ENCODE measurements around the gene IWS1. TPM values are rescaled to one million over a fixed set of nuclear protein-coding genes. Genes with fewer than 3 reads are reported as not detected.

The IWS1 gene
- total RNA-seq, 6 experiments from 2014 or later = 34.7 to 44.6 (median 38.3) TPM

- Mint-ChIP-seq H3K36me3 (ENCODE audit: low read depth) (peaks cover 5% of the 10 kb centered on the region; the same call in 1 of the 2 replicates), H3K27me3 (ENCODE audit: insufficient read depth) (peaks cover 24% of the 10 kb centered on the region), H3K4me3 (no peak overlapping the region), H3K27ac (no peak overlapping the region), H3K9me3 (no peaks in the 10 kb centered on the region), H3K4me1 (ENCODE audit: low read depth) (no peaks in the 10 kb centered on the region)
- TF ChIP-seq CTCF (IDR thresholded peaks at IDR 0.05) = no peak
- DNase-seq = no peak
Measured at GRCh38 chr2:127563458-127564428, 37.5 kb upstream of the IWS1 start.

- peaks cover 27% of the 10 kb centered on the region for H3K27me3 Mint-ChIP-seq (ENCODE audit: insufficient read depth)
- no peak for TF ChIP-seq CTCF (IDR thresholded peaks at IDR 0.05)
- H3K36me3 Mint-ChIP-seq (ENCODE audit: low read depth) = peaks cover 5% of the 10 kb centered on the region; the same call in 1 of the 2 replicates
- H3K27ac Mint-ChIP-seq = no peak overlapping the region
- no peaks in the 10 kb centered on the region for H3K4me1 Mint-ChIP-seq (ENCODE audit: low read depth)
- no peaks in the 10 kb centered on the region for H3K9me3 Mint-ChIP-seq
- no peak overlapping the region for H3K4me3 Mint-ChIP-seq
- no peak for DNase-seq
Measured at GRCh38 chr2:127562936-127563335, 36.6 kb upstream of the IWS1 start.

- Mint-ChIP-seq H3K4me1 (ENCODE audit: low read depth) (no peaks in the 10 kb centered on the region), H3K27me3 (ENCODE audit: insufficient read depth) (peaks cover 41% of the 10 kb centered on the region), H3K27ac (no peak overlapping the region), H3K4me3 (no peak overlapping the region), H3K9me3 (peaks cover 5% of the 10 kb centered on the region; the same call in 1 of the 2 replicates), H3K36me3 (ENCODE audit: low read depth) (peaks cover 14% of the 10 kb centered on the region)
- DNase-seq = no peak
- no peak for TF ChIP-seq CTCF (IDR thresholded peaks at IDR 0.05)
Measured at GRCh38 chr2:127561371-127561770, 35.1 kb upstream of the IWS1 start.

- DNase-seq = no peak
- H3K4me1 Mint-ChIP-seq (ENCODE audit: low read depth) = no peaks in the 10 kb centered on the region
- H3K36me3 Mint-ChIP-seq (ENCODE audit: low read depth) = peaks cover 14% of the 10 kb centered on the region
- no peak overlapping the region for H3K4me3 Mint-ChIP-seq
- TF ChIP-seq CTCF (IDR thresholded peaks at IDR 0.05) = no peak
- H3K27ac Mint-ChIP-seq = no peak overlapping the region
- peaks cover 7% of the 10 kb centered on the region; the same call in 1 of the 2 replicates for H3K9me3 Mint-ChIP-seq
- H3K27me3 Mint-ChIP-seq (ENCODE audit: insufficient read depth) = peaks cover 44% of the 10 kb centered on the region
Measured at GRCh38 chr2:127560931-127561280, 34.6 kb upstream of the IWS1 start.

- H3K4me1 Mint-ChIP-seq (ENCODE audit: low read depth) = no peaks in the 10 kb centered on the region
- peaks cover 46% of the 10 kb centered on the region for H3K27me3 Mint-ChIP-seq (ENCODE audit: insufficient read depth)
- H3K27ac Mint-ChIP-seq = no peak overlapping the region
- no peak overlapping the region for H3K4me3 Mint-ChIP-seq
- peaks cover 7% of the 10 kb centered on the region; the same call in 1 of the 2 replicates for H3K9me3 Mint-ChIP-seq
- H3K36me3 Mint-ChIP-seq (ENCODE audit: low read depth) = peaks cover 14% of the 10 kb centered on the region
- no peak for DNase-seq
- no peak for TF ChIP-seq CTCF (IDR thresholded peaks at IDR 0.05)
Measured at GRCh38 chr2:127560201-127560930, 34.1 kb upstream of the IWS1 start.
